Parathyroid adenoma (tissue), 2 donors: ENCODE measurements around the gene CTDSPL.

Experiments used
- H2AFZ ChIP-seq: fragments of 300-600 bp; sonication (generic); one replicate; pipeline ENCODE4 v1.7.0; 2017; ENCODE audit warnings: antibody characterized with exemption, mild to moderate bottlenecking
- H3K27ac ChIP-seq: fragments of 300-600 bp; sonication (generic); one replicate; pipeline ENCODE4 v1.7.0; 2017
- H3K27me3 ChIP-seq: fragments of 300-600 bp; sonication (generic); one replicate; pipeline ENCODE4 v1.7.0; 2017; ENCODE audit warnings: low read length; ENCODE audit not compliant: control insufficient read depth, insufficient read depth
- H3K36me3 ChIP-seq: fragments of 300-600 bp; sonication (generic); one replicate; pipeline ENCODE4 v1.7.0; 2017; ENCODE audit warnings: low read length; ENCODE audit not compliant: control insufficient read depth, insufficient read depth
- H3K4me1 ChIP-seq: fragments of 300-600 bp; sonication (generic); one replicate; pipeline ENCODE4 v1.7.0; 2017; ENCODE audit warnings: control low read depth
- H3K4me2 ChIP-seq: fragments of 300-600 bp; sonication (generic); one replicate; pipeline ENCODE4 v1.7.0; 2017; ENCODE audit warnings: low read length
- H3K4me3 ChIP-seq: fragments of 300-600 bp; sonication (generic); one replicate; pipeline ENCODE4 v1.7.0; 2017; ENCODE audit warnings: low read depth, low read length
- H3K79me2 ChIP-seq: fragments of 300-600 bp; sonication (generic); one replicate; pipeline ENCODE4 v1.7.0; 2017; ENCODE audit warnings: control low read depth
- H3K9ac ChIP-seq: fragments of 300-600 bp; sonication (generic); one replicate; pipeline ENCODE4 v1.7.0; 2017; ENCODE audit warnings: mild to moderate bottlenecking
- H3K9me3 ChIP-seq: fragments of 300-600 bp; sonication (generic); one replicate; pipeline ENCODE4 v1.7.0; 2017; ENCODE audit warnings: low read length; ENCODE audit not compliant: control insufficient read depth
- CTCF ChIP-seq: fragments of 300-600 bp; sonication (generic); IDR thresholded peaks from one replicate; pipeline ENCODE4 v1.7.0; 2017; ENCODE audit warnings: antibody characterized with exemption, mild to moderate bottlenecking
- donor health status: primary hyperparathyroidism.

CTDSPL gene

GRCh38 chr3:37903734-37904133 is 42.1 kb downstream of the CTDSPL start:
- no peak overlapping the region for H3K27ac ChIP-seq
- peaks cover 24% of the 10 kb centered on the region for H3K4me1 ChIP-seq
- no peak overlapping the region for H3K4me2 ChIP-seq

GRCh38 chr3:37904601-37905000 is 42.9 kb downstream of the CTDSPL start:
- no peak overlapping the region for H3K4me3 ChIP-seq
- H3K4me1 ChIP-seq = peaks cover 24% of the 10 kb centered on the region
- H3K27me3 ChIP-seq = no peaks in the 10 kb centered on the region
- H2AFZ ChIP-seq = no peak overlapping the region
- no peaks in the 10 kb centered on the region for H3K9me3 ChIP-seq
- H3K9ac ChIP-seq = no peak overlapping the region
- H3K36me3 ChIP-seq = no peaks in the 10 kb centered on the region
- no peak overlapping the region for H3K27ac ChIP-seq
- no peak overlapping the region for H3K4me2 ChIP-seq
- no peak for TF ChIP-seq CTCF
- peaks cover 34% of the 10 kb centered on the region for H3K79me2 ChIP-seq

More at GRCh38 chr3:37903734-37904133, 42.1 kb downstream of the CTDSPL start:
- H3K36me3 ChIP-seq = no peaks in the 10 kb centered on the region
- no peak overlapping the region for H3K9ac ChIP-seq
- no peak overlapping the region for H3K4me3 ChIP-seq
- no peak for TF ChIP-seq CTCF
- H3K27me3 ChIP-seq = no peaks in the 10 kb centered on the region
- peaks cover 29% of the 10 kb centered on the region for H3K79me2 ChIP-seq
- H2AFZ ChIP-seq = no peak overlapping the region
- no peaks in the 10 kb centered on the region for H3K9me3 ChIP-seq

GRCh38 chr3:37905346-37905745 is 43.7 kb downstream of the CTDSPL start:
- Histone ChIP-seq H3K4me3 (no peak overlapping the region), H3K4me1 (peaks cover 24% of the 10 kb centered on the region), H3K27ac (no peak overlapping the region)

DNA sequence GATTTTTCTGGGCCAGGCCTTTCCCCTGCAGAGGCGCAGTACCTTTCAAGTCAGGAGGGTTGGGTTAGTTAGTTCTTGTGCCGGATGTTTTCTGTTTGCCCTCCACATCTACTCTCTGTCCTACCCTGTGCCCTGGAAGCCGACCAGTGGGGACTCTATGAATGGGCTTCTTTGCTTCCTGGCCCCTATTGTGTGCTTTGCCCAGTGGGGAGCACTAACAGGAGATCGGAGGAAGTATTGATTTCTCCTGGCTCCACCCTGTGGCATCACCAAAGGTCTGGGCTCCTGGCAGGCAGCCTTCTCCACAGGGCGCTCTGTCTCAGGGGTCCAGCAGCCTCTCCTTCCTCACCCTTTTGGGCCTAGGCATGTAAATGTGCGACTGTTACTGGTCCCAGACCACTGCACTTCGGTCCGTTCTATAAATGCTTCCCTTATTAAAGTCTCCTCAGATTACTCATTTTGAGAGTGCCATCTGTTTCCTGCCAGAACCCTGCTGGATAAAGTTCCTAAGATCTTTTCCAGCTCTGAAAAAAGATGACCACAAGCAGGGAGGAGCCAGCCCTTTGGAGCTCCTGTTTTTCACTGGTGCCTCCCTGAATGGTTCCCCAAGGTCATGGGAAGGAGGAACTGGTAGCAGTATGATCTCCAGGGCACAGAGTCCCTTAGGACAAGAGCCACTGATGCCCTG is 44.5 kb downstream of the CTDSPL start:
- peaks cover 38% of the 10 kb centered on the region for H3K79me2 ChIP-seq
- H3K36me3 ChIP-seq = no peaks in the 10 kb centered on the region
- no peak overlapping the region for H3K27ac ChIP-seq
- H3K4me3 ChIP-seq = no peak overlapping the region
- no peaks in the 10 kb centered on the region for H3K9me3 ChIP-seq
- H3K4me1 ChIP-seq = peaks cover 24% of the 10 kb centered on the region
- no peak overlapping the region for H3K9ac ChIP-seq
- no peak overlapping the region for H3K4me2 ChIP-seq
- H2AFZ ChIP-seq = no peak overlapping the region
- H3K27me3 ChIP-seq = no peaks in the 10 kb centered on the region
- TF ChIP-seq CTCF = no peak

More at GRCh38 chr3:37905346-37905745, 43.7 kb downstream of the CTDSPL start:
- Histone ChIP-seq H2AFZ (no peak overlapping the region), H3K27me3 (no peaks in the 10 kb centered on the region), H3K9ac (no peak overlapping the region), H3K36me3 (no peaks in the 10 kb centered on the region), H3K79me2 (peaks cover 36% of the 10 kb centered on the region), H3K9me3 (no peaks in the 10 kb centered on the region), H3K4me2 (no peak overlapping the region)
- TF ChIP-seq CTCF = no peak

DNA sequence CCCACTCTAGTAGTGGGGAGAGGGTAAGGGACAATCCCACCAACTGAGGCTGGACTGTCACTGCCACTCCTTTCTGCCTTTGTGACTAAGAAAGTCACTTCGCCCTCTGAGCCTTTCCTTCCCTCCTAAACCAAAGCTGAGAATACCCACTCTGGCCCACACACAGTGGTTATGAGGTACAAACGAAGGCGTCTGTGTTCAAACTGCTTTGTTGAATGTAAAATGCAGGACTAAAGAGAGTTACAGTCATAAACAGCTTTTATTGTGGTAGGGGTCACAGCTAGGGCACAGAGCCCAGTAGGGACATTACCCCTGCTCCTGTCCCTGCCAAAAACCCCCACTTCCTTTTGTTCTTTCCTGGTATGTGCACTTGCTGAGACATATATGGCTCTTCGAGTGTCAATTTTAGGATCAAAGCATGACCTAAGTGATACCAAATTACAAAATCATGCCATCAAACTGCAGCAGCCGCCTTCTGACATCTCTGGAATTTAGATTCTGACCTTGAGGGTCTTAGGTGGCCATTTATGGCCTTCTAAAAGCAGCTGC is 45.1 kb downstream of the CTDSPL start:
- peaks cover 35% of the 10 kb centered on the region for H3K79me2 ChIP-seq
- H3K4me1 ChIP-seq = peaks cover 24% of the 10 kb centered on the region
- H3K9ac ChIP-seq = no peak overlapping the region

More for the DNA sequence above, 45.1 kb downstream of the CTDSPL start:
- Histone ChIP-seq H3K9me3 (no peaks in the 10 kb centered on the region), H3K27ac (no peak overlapping the region), H3K4me3 (no peak overlapping the region), H3K27me3 (no peaks in the 10 kb centered on the region), H2AFZ (no peak overlapping the region), H3K36me3 (no peaks in the 10 kb centered on the region), H3K4me2 (no peak overlapping the region)
- no peak for TF ChIP-seq CTCF
